ENCODE results near the gene SEMA5A. TPM values are rescaled to one million over a fixed set of nuclear protein-coding genes. Genes with fewer than 3 reads are reported as not detected.

The SEMA5A gene
- total and polyA plus RNA-seq, 2 of the 8 experiments (the other 6 are each of a cell fraction or from before 2014, with no cell fraction given), result 5.3 to 8.9 TPM

DNA sequence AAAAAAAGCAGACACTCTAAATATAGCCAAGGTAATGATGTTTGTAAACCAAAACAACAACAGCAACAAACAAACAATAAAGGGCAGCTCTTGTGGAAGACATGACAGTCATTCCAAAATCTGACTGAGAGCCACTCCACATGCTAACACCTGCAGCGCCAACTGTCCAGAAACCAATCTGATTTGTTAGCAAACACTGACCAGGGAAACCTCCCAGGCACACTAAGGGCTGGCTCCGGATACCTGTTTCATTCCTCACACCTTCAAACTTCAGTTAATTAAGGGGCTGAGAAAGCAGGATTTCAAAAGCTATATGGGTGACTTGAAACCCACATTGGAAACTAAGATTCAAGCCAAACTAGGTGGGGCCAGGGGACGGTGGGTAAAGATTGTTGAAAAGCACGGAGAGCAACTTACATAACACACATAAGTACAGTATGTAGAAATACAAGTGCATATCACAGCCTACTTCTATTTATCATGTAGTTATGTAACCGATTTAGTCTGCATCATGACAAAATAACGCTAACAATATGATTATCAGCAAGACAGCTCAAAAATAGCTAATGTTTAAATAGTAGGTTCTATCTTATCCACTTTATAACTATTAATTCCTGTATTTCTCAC is 203.6 kb downstream of the SEMA5A start (continued):
- TF ChIP-seq, protein P1, sequence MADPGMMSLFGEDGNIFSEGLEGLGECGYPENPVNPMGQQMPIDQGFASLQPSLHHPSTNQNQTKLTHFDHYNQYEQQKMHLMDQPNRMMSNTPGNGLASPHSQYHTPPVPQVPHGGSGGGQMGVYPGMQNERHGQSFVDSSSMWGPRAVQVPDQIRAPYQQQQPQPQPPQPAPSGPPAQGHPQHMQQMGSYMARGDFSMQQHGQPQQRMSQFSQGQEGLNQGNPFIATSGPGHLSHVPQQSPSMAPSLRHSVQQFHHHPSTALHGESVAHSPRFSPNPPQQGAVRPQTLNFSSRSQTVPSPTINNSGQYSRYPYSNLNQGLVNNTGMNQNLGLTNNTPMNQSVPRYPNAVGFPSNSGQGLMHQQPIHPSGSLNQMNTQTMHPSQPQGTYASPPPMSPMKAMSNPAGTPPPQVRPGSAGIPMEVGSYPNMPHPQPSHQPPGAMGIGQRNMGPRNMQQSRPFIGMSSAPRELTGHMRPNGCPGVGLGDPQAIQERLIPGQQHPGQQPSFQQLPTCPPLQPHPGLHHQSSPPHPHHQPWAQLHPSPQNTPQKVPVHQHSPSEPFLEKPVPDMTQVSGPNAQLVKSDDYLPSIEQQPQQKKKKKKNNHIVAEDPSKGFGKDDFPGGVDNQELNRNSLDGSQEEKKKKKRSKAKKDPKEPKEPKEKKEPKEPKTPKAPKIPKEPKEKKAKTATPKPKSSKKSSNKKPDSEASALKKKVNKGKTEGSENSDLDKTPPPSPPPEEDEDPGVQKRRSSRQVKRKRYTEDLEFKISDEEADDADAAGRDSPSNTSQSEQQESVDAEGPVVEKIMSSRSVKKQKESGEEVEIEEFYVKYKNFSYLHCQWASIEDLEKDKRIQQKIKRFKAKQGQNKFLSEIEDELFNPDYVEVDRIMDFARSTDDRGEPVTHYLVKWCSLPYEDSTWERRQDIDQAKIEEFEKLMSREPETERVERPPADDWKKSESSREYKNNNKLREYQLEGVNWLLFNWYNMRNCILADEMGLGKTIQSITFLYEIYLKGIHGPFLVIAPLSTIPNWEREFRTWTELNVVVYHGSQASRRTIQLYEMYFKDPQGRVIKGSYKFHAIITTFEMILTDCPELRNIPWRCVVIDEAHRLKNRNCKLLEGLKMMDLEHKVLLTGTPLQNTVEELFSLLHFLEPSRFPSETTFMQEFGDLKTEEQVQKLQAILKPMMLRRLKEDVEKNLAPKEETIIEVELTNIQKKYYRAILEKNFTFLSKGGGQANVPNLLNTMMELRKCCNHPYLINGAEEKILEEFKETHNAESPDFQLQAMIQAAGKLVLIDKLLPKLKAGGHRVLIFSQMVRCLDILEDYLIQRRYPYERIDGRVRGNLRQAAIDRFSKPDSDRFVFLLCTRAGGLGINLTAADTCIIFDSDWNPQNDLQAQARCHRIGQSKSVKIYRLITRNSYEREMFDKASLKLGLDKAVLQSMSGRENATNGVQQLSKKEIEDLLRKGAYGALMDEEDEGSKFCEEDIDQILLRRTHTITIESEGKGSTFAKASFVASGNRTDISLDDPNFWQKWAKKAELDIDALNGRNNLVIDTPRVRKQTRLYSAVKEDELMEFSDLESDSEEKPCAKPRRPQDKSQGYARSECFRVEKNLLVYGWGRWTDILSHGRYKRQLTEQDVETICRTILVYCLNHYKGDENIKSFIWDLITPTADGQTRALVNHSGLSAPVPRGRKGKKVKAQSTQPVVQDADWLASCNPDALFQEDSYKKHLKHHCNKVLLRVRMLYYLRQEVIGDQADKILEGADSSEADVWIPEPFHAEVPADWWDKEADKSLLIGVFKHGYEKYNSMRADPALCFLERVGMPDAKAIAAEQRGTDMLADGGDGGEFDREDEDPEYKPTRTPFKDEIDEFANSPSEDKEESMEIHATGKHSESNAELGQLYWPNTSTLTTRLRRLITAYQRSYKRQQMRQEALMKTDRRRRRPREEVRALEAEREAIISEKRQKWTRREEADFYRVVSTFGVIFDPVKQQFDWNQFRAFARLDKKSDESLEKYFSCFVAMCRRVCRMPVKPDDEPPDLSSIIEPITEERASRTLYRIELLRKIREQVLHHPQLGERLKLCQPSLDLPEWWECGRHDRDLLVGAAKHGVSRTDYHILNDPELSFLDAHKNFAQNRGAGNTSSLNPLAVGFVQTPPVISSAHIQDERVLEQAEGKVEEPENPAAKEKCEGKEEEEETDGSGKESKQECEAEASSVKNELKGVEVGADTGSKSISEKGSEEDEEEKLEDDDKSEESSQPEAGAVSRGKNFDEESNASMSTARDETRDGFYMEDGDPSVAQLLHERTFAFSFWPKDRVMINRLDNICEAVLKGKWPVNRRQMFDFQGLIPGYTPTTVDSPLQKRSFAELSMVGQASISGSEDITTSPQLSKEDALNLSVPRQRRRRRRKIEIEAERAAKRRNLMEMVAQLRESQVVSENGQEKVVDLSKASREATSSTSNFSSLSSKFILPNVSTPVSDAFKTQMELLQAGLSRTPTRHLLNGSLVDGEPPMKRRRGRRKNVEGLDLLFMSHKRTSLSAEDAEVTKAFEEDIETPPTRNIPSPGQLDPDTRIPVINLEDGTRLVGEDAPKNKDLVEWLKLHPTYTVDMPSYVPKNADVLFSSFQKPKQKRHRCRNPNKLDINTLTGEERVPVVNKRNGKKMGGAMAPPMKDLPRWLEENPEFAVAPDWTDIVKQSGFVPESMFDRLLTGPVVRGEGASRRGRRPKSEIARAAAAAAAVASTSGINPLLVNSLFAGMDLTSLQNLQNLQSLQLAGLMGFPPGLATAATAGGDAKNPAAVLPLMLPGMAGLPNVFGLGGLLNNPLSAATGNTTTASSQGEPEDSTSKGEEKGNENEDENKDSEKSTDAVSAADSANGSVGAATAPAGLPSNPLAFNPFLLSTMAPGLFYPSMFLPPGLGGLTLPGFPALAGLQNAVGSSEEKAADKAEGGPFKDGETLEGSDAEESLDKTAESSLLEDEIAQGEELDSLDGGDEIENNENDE (IDR thresholded peaks at IDR 0.05; ENCODE audit: insufficient replicate concordance, low read length), result no peak
- no peak for TF ChIP-seq CHD2 (IDR thresholded peaks at IDR 0.05; ENCODE audit: low read length)
- no peak for TF ChIP-seq SP1 (IDR thresholded peaks at IDR 0.05; ENCODE audit: low read depth, low read length)

Data from H1 (cell line).